Endothelial cell (in vitro differentiated cells): ENCODE data around the gene CCT7. TPM values are rescaled to one million over a fixed set of nuclear protein-coding genes. Genes with fewer than 3 reads are reported as not detected.

ENCODE experiments used
- DNase-seq: peaks from one replicate; pipeline ENCODE4 v3.0.0; 2021; ENCODE audit warnings: low spot score
- H3K27ac Mint-ChIP-seq: one replicate; pipeline ENCODE4 v1.8.0; 2021; ENCODE audit warnings: mixed read lengths, inconsistent platforms; ENCODE audit not compliant: unreplicated experiment
- H3K27me3 Mint-ChIP-seq: one replicate; pipeline ENCODE4 v1.8.0; 2021; ENCODE audit warnings: mild to moderate bottlenecking, moderate library complexity, mixed read lengths, inconsistent platforms; ENCODE audit not compliant: unreplicated experiment
- H3K36me3 Mint-ChIP-seq: one replicate; pipeline ENCODE4 v1.8.0; 2021; ENCODE audit warnings: mild to moderate bottlenecking, low read depth, mixed read lengths, inconsistent platforms; ENCODE audit not compliant: unreplicated experiment
- H3K4me1 Mint-ChIP-seq: one replicate; pipeline ENCODE4 v1.8.0; 2021; ENCODE audit warnings: mild to moderate bottlenecking, mixed read lengths, inconsistent platforms; ENCODE audit not compliant: unreplicated experiment
- H3K4me3 Mint-ChIP-seq: one replicate; pipeline ENCODE4 v1.8.0; 2021; ENCODE audit warnings: mild to moderate bottlenecking, mixed read lengths, inconsistent platforms; ENCODE audit not compliant: unreplicated experiment
- H3K9me3 Mint-ChIP-seq: one replicate; pipeline ENCODE4 v1.8.0; 2021; ENCODE audit warnings: mixed read lengths, inconsistent platforms; ENCODE audit not compliant: unreplicated experiment
- total RNA-seq: library from RNA; stranded (reverse); fragmentation: NEBNext Ultra II Directional; extraction: Animal tissue kit (Norgen Biotek cat#: 25700); gene quantifications from one replicate; pipeline ENCODE4 v1.2.1, GENCODE V29; 2021; ENCODE audit not compliant: unreplicated experiment
- TF ChIP-seq, protein P1 (sequence below): fragments of 200-600 bp; sonication (generic); IDR thresholded peaks from one replicate; pipeline ENCODE4 v1.5.0; 2021; ENCODE audit warnings: antibody characterized with exemption; ENCODE audit not compliant: unreplicated experiment

The CCT7 gene
- total RNA-seq, 1 donor from 2014 or later = 183 TPM

DNA sequence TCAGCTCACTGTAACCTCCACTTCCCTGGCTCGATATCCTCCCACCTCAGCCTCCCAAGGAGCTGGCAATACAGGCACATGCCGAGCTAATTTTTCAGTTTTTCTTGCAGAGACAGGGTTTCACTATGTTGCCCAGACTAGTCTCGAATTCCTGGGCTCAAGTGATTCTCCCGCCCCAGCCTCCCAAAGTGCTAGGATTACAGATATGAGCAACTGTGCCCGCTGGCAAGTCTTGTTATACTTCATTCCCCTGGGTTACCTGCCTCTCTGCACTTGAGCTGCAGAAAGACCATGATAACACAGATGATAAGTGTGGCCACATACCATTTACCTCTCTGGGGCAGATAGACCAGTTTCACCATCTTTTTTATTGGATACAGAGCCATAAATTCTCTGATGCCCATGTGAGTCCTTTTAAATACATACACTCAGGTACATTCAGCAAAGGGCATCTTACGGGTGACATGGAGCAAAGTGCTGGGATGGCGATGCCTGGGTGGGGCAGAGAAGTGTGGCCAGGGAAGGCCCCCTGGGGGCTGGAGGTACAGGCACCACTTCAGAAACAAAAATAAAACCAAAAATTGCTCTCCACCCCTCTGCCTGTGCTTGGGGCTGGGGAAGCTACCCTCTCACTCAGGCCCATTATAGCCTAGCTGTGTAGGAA, 20.4 kb downstream of the CCT7 start:
- no peak for DNase-seq
- H3K27me3 Mint-ChIP-seq = peaks cover 17% of the 10 kb centered on the region
- H3K9me3 Mint-ChIP-seq = no peaks in the 10 kb centered on the region
- H3K27ac Mint-ChIP-seq = no peak overlapping the region
- H3K36me3 Mint-ChIP-seq = peaks cover 29% of the 10 kb centered on the region
- H3K4me3 Mint-ChIP-seq = no peak overlapping the region
- TF ChIP-seq, protein P1, sequence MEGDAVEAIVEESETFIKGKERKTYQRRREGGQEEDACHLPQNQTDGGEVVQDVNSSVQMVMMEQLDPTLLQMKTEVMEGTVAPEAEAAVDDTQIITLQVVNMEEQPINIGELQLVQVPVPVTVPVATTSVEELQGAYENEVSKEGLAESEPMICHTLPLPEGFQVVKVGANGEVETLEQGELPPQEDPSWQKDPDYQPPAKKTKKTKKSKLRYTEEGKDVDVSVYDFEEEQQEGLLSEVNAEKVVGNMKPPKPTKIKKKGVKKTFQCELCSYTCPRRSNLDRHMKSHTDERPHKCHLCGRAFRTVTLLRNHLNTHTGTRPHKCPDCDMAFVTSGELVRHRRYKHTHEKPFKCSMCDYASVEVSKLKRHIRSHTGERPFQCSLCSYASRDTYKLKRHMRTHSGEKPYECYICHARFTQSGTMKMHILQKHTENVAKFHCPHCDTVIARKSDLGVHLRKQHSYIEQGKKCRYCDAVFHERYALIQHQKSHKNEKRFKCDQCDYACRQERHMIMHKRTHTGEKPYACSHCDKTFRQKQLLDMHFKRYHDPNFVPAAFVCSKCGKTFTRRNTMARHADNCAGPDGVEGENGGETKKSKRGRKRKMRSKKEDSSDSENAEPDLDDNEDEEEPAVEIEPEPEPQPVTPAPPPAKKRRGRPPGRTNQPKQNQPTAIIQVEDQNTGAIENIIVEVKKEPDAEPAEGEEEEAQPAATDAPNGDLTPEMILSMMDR = no peak
- H3K4me1 Mint-ChIP-seq = no peaks in the 10 kb centered on the region

DNA sequence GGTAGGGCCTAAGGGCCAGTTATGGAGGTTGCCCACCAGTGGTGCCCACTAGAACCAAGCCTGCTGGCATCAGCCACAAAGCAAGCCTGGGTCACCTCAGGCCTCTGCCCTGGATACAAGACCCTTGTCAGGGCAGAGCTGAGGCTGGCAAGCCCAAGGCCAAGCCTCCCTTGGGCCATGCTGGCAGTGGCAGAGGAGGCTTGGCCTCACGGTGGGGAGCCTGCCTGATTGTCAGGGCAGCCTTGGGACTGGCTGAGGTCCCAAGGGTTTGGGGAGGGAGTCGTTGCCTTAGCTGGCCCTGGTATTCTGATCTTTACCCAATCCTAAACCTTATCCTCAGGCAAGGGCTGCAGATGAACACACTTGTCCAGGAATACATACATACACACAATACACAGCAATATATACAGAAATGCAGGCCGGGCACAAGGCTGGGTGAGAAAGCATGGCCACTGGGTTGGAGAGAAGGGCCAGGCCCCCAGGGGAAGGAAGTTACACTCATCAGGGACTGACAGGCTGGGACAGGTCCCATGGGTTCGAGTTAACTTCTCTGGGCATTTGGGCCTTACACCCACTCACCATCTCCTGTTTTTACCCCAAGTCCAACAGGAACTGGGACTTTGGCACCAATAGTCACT, 21.0 kb downstream of the CCT7 start:
- no peaks in the 10 kb centered on the region for H3K4me1 Mint-ChIP-seq
- no peak overlapping the region for H3K4me3 Mint-ChIP-seq
- TF ChIP-seq, protein P1 = no peak
- H3K9me3 Mint-ChIP-seq = no peaks in the 10 kb centered on the region
- peaks cover 23% of the 10 kb centered on the region for H3K36me3 Mint-ChIP-seq
- DNase-seq = no peak
- no peak overlapping the region for H3K27ac Mint-ChIP-seq
- peaks cover 16% of the 10 kb centered on the region for H3K27me3 Mint-ChIP-seq

DNA sequence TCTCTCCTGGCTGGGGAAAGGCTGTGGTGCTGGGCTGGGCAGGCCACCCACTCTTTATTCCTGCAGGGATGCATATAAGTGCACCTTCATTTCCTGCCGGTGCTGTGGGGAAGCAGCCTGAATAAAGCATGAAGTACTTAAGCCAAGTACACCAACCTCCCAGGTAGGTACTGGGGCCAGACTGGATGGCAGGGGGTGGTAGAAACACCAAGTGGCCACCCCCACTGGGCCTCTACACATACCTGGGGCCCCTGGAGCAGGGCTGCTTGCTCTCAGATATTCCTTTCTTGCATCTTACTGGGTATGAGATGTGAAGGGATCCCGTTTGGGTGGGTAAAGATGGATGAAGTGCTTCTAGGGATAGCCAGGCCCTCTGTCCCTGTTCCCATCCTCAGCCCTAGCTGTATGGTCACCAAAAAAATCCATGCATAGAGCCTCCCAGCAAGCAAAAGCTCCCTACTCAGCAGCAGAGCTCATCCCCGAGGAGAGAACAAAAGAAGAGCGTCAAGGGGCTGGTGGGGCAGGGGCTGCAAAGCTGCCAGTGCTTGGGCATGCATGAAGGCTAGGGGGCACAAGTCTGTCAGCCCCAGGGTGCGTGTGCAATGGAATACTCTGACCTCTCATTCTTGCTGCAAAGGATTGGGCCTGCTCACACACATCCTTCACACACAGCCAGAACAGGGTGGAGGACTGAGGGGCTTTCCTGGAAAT, 22.0 kb downstream of the CCT7 start:
- H3K4me1 Mint-ChIP-seq = no peaks in the 10 kb centered on the region
- H3K27me3 Mint-ChIP-seq = peaks cover 16% of the 10 kb centered on the region
- peaks cover 14% of the 10 kb centered on the region for H3K36me3 Mint-ChIP-seq
- H3K27ac Mint-ChIP-seq = no peak overlapping the region
- DNase-seq = no peak
- H3K4me3 Mint-ChIP-seq = no peak overlapping the region
- H3K9me3 Mint-ChIP-seq = no peaks in the 10 kb centered on the region
- TF ChIP-seq, protein P1 = no peak

DNA sequence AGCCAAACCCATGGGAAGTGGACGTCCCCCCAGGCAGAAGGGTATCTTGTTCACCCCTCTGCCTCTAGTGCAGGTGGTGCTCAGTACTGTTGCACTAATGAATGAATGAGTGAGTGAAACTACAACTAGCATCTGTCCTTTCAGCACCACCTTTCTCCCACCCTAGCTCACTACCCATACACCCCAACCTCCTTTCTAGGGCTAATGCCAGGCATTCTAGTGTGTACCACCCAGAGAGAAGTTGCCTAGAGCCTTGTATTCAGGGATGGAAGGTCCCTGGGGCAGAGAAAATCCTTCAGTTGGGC, 22.5 kb downstream of the CCT7 start:
- no peak overlapping the region for H3K4me3 Mint-ChIP-seq
- no peak overlapping the region for H3K27ac Mint-ChIP-seq
- H3K36me3 Mint-ChIP-seq = peaks cover 14% of the 10 kb centered on the region
- no peak for DNase-seq
- peaks cover 16% of the 10 kb centered on the region for H3K27me3 Mint-ChIP-seq
- TF ChIP-seq, protein P1 = no peak
- no peaks in the 10 kb centered on the region for H3K9me3 Mint-ChIP-seq
- no peaks in the 10 kb centered on the region for H3K4me1 Mint-ChIP-seq

DNA sequence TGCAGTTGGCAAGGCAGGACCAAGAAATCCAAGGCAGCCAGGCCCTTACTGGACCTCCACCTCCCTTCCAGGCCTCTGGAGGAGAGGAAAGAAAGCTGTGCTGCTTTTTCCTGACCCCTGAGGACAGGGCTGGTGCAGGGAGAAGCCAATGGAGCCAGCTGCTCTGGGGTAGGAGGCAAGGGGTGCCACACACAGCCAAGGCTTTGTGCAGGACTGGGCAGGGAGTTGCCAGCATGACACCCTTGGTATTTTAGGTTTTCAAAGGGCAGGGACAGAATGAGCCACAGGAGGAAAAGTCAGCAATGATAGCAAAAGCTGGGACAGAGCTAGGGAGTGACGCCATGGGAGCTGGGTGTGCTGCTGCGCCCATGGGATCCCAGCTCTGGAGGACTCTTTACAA, 22.9 kb downstream of the CCT7 start:
- DNase-seq = no peak
- Mint-ChIP-seq H3K4me3 (no peak overlapping the region), H3K36me3 (peaks cover 15% of the 10 kb centered on the region), H3K4me1 (no peaks in the 10 kb centered on the region), H3K27ac (no peak overlapping the region), H3K27me3 (peaks cover 16% of the 10 kb centered on the region), H3K9me3 (no peaks in the 10 kb centered on the region)
- TF ChIP-seq, protein P1 = no peak
